Activated CD8-positive, alpha-beta memory T cell treated with anti-CD3 and anti-CD28 coated beads, Interleukin-2, amount 50 U/mL, for 4 hours (primary cell): ENCODE data around the gene NEU4.

Experiments used
- DNase-seq: peaks from one replicate; pipeline ENCODE4 v3.0.0-alpha.2; 2020

The NEU4 gene

GRCh38 chr2:241836292-241836691 is 27.3 kb downstream of the NEU4 start:
- no peak for DNase-seq

- no peak for DNase-seq
Observed at GRCh38 chr2:241837197-241837965, 28.4 kb downstream of the NEU4 start.

- no peak for DNase-seq
Observed at GRCh38 chr2:241841181-241842066, 32.4 kb downstream of the NEU4 start.

GRCh38 chr2:241842067-241842415 is 33.0 kb downstream of the NEU4 start:
- no peak for DNase-seq

- peak; percentile 58 for DNase-seq
Observed at GRCh38 chr2:241842620-241843211, 33.7 kb downstream of the NEU4 start.

GRCh38 chr2:241843321-241844065 is 34.5 kb downstream of the NEU4 start:
- no peak for DNase-seq

GRCh38 chr2:241844066-241844728 is 35.2 kb downstream of the NEU4 start:
- peak; percentile 84 for DNase-seq

GRCh38 chr2:241844831-241845578 is 36.0 kb downstream of the NEU4 start:
- no peak for DNase-seq

GRCh38 chr2:241846406-241846805 is 37.4 kb downstream of the NEU4 start:
- no peak for DNase-seq

GRCh38 chr2:241848761-241849615 is 40.0 kb downstream of the NEU4 start:
- no peak for DNase-seq

GRCh38 chr2:241849616-241850543 is 40.9 kb downstream of the NEU4 start:
- no peak for DNase-seq

- no peak for DNase-seq
Observed at GRCh38 chr2:241850544-241851324, 41.7 kb downstream of the NEU4 start.

GRCh38 chr2:241851325-241852115 is 42.5 kb downstream of the NEU4 start:
- DNase-seq = no peak

- no peak for DNase-seq
Observed at GRCh38 chr2:241852116-241852980, 43.4 kb downstream of the NEU4 start.

- no peak for DNase-seq
Observed at GRCh38 chr2:241852981-241853631, 44.1 kb downstream of the NEU4 start.

GRCh38 chr2:241853651-241854341 is 44.8 kb downstream of the NEU4 start:
- DNase-seq = peak; percentile 35
